HG03175 (cell line): ENCODE results near the gene KCNC4.

Experiments
- ATAC-seq: cut with Tn5 transposase; IDR thresholded peaks from one replicate; pipeline ENCODE4 v1.9.1; 2021; ENCODE audit warnings: mild to moderate bottlenecking, moderate library complexity; ENCODE audit not compliant: unreplicated experiment

The KCNC4 gene

DNA sequence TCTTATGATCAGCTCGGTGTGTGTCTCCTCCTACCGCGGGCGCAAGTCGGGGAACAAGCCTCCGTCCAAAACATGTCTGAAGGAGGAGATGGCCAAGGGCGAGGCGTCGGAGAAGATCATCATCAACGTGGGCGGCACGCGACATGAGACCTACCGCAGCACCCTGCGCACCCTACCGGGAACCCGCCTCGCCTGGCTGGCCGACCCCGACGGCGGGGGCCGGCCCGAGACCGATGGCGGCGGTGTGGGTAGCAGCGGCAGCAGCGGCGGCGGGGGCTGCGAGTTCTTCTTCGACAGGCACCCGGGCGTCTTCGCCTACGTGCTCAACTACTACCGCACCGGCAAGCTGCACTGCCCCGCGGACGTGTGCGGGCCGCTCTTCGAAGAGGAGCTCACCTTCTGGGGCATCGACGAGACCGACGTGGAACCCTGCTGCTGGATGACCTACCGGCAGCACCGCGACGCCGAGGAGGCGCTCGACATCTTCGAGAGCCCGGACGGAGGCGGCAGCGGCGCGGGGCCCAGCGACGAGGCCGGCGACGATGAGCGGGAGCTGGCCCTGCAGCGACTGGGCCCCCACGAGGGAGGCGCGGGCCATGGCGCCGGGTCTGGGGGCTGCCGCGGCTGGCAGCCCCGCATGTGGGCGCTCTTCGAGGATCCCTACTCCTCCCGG lies 1.5 kb downstream of the KCNC4 start:
- no peak for ATAC-seq

DNA sequence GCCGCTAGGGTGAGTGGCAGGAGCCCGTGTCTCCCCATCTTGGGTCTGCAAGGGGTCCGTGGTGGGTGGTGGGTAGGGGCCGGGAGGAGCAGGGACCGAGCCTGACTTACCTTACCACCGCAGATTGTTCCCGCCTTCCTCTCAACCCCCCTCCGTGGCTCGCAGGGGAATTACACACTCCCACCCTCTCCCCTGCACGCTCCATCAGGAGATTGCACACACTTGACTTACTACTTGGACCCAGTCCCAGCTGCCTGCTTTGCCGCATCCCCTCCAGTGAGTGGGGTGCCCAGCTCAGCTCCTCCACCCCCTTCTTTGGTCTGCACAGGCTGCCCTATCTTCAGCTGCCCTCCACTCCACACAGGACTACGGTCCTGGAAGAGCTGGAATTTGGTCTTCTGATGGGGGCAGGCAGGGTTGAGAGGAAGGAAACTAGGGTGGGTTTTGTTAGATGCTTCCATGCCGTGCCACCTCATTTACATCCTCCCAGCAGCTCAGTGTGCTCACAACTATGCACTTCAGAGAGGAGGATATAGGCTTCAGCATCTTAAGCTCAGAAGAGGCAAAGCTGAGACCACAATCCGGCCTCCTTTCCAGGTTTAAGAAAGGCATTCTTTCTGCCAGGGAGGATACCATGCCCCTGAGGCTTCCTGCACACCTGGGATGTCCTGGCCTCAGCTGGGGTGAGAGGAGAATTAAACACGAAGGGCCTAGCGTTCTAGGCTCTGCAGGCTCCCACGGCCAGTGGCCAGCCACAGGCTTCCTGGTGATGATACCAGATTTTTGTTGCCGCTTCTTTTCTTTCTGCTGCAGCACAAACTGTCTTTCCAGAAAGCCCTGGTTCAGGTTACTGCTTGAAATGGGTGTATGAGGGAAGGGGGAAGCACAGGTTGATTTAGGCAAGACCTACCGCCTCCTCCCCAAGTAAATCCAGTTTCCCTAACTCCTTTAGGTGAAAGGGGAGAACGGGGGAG lies 2.3 kb downstream of the KCNC4 start:
- no peak for ATAC-seq

DNA sequence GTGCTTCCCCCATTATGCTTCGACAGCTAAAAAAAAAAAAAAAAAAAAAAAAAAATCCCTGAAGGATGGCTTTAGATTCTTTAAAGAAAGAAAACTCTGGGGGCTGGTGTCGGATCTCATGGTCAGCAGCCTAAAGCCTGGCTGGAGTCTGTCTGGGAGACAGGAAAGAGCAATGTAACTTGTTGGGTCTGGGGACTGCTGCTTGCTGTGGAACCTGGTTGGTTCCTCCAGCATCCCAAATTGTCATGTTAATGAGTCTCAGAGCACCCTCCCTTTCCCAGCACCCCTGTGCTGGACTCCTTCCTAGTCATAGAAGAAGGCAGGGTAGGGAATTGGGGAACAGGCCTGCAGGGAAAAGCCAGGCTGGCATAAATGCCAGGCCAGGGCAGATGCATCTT lies 3.0 kb downstream of the KCNC4 start:
- ATAC-seq: no peak

DNA sequence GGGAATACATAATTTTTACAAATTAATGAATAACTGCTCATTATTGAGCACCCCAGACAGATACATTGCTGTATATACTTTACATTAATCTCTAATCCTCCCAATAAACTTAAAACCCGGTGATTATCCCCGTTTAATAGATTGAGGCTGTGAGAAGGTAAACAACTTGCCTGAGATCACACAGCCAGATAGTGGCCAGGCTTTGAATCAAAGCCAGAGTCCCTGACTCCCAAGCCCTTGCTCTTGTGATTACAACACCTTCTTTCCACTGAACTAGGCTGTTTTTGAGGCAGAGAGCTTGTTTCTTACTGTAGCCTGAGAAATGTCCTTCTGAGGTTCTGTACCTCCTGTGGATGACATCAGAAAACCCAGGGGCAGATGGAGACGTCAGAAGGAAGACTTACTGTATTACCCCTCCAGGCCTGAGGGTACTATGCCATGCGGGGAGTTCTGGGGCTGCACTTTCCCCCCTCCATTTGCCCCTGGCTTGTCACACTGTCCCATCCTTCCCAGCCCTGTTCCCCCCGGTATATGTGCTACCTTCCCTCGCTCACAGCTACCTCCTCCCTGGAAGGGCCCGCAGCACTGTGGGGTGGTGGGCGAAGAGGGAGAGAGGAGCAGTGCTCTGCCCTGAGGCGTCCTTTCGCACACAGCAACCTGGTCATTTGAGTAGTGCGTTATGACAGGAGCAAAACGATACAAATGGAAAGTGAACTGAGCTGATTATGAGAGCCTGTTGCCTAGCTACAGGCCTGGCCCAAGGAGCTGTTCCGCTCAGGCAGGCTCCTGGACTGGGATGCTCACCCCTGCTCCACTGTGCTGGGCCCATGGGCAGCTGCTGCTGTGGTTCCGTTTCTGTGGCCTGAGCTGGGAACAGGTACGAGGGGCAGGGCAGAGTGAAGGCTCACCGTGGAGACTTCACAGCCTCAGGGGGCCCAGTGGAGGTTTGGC lies 4.6 kb downstream of the KCNC4 start:
- ATAC-seq: no peak

DNA sequence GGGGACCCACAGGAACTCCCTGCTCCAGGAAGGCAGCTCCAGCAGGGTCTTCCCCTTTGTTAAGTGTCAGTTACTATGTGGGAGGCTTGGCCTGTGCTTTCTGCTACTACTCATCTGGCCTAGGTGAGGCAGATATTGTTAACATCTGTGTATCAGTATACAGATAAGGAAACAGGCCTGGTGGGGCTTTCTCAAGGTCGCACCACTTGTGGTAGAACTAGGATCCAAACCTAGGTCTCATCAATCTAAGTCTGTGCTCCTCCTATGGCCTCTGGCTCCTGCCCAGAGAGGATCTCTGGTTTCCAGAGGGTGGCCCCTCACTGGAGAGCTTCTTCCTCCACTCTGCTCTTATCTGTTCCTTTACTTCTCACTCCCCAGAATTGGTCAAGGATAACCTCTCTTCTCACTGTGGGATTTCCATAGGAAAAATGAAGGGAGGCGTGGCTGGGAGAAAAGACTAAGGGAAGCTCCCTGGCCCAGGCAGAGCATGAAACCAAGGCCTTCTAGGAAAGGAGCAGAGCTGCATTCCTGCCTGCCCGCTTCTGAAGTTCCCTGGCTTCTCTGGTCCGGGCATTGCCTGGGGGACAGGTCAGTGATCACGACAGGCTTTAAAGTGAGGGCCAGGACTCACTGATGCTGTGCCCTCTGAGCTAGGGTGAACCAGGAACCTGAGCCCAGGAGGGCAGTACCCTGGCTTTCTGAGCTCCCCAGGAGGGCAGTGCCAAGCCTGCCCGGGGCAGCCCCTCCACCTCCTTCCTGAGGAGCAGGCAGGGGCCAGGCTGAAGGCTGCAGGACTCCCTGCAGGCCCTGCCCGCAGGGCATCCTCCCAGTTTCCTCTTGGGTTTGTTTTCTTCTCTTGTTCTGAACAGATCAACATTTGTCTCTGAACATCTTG lies 5.8 kb downstream of the KCNC4 start:
- ATAC-seq: no peak

DNA sequence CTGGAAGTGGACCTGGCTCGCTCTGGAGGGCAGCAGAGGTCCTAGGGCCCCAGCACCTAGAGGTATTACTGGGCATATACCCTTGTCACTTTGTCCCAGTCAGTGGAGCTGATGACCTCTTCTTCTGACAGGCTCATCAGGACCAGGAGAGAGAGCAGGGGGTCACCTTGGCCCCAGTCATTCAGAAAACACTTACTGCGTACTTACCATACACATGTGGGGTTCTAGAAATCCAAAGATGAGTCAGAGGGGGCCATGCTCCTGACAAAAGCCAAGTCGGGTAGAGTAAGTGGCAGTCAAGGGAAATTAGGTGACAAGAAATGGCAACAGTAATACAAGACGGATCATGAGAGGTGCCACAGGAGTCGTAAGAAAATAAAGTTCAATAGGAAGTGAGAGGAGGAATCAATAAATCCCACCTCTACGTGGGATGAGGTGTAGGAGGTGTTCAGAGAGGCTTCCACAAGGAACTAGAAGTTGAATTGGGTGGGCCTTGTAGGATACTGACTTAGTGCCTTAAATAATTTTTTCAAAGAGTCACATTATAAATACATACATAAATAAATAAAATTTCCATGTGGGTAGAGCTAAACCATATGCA lies 6.8 kb downstream of the KCNC4 start:
- no peak for ATAC-seq

DNA sequence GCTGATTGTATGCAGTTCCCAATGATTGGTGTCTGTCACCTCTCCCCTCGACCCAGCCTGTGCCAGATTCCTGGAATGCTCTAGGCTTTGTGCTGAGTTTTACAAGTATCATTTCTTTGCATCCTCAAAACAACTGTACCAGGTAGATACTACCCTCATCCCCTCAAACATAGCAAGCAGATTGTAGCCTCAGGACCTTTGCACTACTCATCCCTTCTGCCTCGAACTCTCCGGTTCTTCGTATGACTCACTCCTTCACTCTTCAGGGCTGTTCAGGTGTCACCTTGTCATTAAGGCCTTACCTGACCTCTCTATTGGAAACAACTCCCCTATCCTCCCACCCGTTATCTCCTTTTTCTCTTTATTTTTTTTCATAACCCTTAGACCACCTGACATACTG lies 8.0 kb downstream of the KCNC4 start:
- no peak for ATAC-seq

DNA sequence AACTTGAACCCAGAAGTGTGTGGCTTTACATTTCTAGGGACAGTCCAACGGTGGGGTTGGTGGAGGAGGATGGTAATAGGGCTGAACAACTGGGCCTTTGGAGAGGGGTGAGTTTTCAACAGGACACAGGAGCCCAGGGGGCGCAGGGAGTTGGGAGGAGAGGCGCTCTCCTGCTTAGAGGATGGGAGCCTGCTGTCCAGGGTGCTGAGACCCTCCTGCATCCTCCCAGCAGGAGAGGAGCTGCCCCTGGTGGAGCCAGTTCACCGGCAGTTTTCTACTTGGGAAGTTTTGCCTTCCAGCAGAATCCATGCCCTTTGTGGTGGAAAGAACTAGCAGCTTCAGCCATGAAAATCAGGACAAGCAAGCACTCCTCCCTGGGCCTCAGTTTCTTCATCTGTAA lies 8.6 kb downstream of the KCNC4 start:
- no peak for ATAC-seq

DNA sequence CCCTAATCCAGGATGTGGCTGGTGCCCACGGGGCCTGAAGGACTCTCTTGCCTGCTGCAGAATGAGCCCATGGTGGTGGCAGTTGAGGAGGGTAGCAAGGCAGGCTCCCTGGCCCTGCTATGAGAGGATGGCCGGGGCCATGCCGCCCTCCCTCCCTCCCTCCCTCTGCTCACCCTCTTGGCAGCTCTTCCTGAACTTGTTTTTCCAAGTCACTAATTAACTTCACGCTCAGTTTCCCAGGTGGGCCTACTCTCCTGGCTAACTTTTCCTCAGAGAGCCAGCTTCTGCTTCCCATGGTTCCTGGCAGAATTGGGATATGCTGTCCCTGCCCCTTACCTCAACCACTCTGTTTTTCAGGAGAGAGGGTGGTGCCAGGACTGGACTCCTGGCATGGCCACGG lies 10.2 kb downstream of the KCNC4 start:
- no peak for ATAC-seq

DNA sequence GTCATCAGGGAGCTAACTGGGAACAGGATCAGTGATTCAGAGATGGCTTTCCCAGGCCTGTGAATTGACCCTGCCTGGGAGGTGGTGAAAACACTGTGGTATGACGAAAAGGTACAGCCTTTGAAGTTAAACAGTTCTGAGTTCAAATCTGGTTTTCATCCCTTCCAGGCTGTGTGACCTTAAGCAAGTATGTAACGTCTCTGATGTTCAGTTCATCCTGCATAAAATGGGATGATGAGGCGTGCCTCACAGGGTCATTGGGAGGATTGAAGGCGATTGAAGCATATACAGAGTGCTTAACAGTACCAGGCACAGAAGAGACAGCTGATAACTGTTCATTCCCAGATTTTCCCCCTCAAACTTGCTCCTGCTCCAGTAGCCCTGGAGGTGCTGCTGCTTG lies 11.0 kb downstream of the KCNC4 start:
- no peak for ATAC-seq

DNA sequence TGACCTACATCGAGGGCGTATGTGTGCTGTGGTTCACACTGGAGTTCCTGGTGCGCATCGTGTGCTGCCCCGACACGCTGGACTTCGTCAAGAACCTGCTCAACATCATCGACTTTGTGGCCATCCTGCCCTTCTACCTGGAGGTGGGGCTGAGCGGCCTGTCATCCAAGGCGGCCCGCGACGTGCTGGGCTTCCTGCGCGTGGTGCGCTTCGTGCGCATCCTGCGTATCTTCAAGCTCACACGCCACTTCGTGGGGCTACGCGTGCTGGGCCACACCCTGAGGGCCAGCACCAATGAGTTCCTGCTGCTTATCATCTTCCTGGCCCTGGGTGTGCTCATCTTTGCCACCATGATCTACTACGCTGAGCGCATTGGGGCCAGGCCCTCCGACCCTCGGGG lies 13.0 kb downstream of the KCNC4 start:
- ATAC-seq: no peak

DNA sequence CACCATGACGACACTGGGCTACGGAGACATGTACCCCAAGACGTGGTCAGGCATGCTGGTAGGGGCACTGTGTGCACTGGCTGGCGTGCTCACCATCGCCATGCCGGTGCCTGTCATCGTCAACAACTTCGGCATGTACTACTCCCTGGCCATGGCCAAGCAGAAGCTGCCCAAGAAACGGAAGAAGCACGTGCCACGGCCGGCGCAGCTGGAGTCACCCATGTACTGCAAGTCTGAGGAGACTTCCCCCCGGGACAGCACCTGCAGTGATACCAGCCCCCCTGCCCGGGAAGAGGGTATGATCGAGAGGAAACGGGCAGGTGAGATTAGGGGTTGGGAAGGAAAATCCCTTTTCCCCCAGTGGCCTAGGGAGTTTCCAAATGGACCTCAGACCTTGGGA lies 13.5 kb downstream of the KCNC4 start:
- no peak for ATAC-seq

DNA sequence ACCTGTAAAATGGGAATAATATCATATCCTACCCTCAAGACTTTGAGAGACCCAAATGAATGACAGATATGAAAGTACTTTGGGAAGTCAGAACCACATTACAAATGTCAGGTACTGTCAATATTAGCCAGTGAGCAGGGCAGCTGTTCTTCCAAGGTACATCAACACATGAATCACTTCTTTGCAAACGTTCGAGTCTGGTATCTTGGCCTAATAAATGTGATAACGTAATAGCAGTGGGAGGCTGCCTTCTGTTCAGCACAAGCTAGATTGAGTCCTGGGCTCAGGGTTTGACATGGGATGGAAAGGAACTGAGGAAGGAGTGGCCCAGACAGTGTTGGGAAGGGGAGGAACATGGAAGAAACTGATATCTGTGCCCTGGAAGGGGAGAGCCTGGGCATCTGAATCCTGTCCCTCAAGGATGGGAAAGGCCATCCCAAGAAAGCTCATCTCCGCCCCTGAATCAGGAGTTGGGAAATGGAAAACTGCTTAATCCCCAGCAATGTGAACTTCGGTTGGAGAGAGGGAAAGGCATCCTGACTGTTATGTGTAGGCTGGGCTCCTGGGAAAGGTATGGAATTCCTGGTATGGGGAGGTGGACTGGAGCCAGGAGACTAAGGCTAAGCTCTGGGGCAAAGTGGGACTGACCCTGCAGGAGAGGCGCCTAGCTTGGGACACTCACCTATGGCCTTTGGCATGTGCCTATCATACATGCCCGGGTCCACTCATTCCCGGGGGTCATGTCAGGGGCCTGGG lies 14.3 kb downstream of the KCNC4 start:
- ATAC-seq: no peak

DNA sequence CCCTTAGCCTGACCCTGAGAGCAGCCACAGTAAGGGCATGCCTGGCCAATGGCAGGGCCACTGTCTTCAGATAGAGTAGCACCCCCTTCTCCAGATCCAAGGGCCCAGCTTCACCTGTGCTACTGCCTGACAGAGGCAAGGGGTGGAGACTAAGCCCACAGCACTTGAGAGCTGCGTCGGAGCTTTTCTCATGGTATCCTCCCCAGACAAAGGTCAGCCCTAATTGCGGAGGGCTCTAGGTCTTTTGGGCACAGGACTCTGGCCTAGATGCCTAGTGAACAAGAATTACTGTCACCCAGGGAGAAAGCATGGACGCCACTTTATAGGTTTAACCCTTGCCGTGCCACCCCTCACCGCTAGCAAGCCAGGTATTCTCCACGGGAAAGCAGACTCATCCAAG lies 15.1 kb downstream of the KCNC4 start:
- no peak for ATAC-seq

DNA sequence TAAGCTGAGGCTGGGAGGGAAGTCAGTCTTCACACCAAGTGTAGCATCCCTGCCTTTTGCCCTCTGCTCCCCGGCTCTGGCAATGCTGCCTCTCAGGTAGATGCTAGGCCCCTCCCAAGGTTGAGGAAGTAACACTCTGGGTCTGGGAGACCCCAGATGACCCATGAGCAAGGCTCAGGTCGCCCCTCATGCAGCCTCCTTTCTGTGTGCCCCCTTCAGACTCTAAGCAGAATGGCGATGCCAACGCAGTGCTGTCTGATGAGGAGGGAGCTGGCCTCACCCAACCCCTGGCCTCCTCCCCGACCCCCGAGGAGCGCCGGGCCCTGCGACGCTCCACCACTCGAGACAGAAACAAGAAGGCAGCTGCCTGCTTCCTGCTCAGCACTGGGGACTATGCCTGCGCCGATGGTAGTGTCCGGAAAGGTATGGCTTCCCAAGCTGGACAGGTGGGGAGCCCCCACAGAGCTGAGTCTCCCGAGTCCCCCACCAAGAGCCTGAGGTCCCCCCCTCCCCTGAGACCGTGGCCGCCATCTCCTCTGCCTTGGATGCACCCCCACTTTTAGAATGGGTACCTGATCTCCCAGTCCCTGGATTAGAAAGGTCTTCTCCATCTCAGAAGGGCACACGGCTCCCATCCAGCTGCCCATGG lies 15.8 kb downstream of the KCNC4 start:
- ATAC-seq: no peak

DNA sequence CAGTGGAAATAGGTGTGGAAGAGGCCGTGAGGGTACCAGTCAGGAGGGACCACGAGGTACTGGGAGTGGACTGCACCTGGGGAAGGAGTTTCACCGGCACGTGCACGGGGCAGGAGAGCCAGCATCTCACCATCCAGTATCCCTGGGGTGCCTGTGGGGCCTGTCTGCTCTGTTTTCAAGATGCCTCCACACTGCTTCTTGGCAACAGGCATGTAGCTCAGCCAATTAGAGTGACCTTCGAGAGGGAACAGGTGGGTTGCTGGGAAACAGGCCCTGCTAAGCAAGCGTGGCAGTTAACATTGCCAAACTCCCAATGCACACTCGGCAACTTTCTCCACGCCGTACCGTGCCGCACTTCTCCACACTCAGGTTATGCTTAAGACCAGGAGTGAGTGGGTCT lies 17.7 kb downstream of the KCNC4 start:
- ATAC-seq: no peak

DNA sequence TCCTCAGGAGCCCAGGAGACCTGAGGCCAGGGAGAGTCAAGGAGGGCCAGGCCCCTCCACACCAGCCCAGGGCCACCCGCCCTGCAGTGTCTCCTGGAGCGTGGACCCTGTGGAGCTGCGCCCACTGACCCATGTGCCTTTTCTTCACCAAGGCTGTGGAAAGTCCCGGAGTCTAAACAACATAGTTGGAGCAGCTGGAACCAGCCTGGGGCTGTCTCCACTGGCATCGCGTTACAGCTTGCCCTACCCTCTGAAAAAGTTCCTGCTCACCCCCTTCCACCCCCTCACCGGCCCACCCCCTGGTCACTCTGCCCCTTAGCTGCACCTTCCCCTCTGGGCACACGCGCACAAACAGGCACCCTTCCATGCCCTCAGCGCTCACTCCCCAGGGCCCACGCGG lies 18.3 kb downstream of the KCNC4 start:
- ATAC-seq: no peak

DNA sequence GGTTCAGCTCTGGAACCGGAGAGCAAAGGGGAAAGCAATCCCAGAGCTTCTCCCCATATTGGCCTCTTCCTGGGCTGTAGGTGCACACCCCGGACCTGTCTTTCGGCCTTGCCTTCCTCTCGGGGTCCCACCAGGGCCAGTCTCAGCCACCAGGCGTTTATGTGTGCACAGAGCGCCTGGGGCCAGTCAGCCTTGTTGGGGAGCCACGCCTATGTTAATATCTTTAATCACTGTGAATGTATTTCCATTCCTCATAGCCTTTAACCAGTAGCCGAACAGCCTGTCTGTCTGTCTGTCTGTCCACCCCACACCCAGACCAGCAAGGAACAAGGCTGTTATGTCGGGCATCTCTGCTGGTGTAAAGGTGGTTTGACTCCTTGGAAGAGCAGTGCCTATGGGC lies 18.8 kb downstream of the KCNC4 start:
- no peak for ATAC-seq
